Ramos (cell line): Measurements from ENCODE around the gene PRDM16.

Experiments used
- in situ Hi-C: fragments of 300-500 bp; cut with MboI; formaldehyde crosslinking; loops from one replicate; pipeline ENCODE4 v1.14.3; 2022; ENCODE audit warnings: low sequenced_read_pairs; ENCODE audit not compliant: unreplicated experiment

The PRDM16 gene

GRCh38 chr1:3187415-3188149 lies 118.6 kb downstream of the PRDM16 start:
- in situ Hi-C loops = no loop called here

- in situ Hi-C loops = no loop called here
These were observed 119.4 kb downstream of the PRDM16 start for GRCh38 chr1:3188150-3188971.

DNA sequence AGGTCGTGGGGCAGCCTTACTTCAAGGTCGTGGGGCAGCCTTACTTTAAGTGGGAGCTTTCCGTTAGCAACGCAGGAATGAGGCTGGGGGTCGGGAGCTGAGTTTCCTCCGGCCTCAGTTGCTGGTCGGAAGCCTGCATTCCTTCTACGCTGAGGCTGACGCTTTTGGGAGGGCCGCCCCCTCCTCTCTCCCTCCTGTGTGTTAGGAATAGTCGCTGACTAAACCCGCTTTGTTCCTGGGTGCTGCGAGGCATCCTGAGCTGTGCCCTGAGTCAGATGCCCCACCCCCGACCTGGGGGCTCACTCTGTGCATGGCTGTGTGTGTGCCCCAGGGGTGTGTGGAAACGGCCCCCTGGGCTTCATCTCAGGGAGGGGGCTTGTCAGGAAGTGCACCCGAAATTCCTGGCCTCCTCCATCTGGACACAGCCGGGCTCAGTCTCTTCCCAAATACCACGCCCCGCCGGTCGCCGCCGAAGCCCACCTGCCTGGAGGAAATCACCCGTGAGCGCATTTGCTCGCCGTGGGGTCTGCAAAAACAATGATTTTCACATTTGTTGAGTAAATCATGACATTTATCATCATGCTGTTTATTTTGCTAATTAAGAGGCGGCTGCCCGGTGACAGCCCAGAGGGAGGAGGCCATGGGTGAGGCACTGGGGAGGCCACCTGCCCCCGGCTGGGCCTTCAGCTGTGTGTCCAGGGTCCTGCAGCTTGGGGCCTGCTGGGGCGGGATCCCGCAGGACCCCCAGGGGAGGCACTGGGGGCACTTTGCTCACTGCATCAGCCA lies 121.4 kb downstream of the PRDM16 start:
- in situ Hi-C loops = no loop called here

DNA sequence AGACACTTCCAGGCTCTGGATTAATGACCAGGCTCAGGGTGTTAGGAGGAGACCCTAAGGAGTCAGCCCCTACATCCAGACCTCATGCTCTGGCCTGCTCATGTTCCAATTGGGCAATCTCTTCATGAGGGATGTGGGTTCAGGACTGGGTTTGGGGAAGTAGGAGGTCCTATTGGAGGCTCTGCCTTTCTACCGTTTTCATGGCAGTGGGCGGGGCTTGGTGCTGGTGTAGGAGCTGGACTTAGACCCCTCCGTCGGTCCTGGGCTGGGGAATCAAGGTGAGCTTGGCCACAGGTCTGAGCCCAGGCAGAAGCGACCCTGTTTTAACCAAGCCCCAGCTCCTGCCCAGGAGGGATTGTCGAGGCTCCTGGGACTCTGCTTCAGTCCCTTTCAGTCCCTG lies 123.4 kb downstream of the PRDM16 start:
- in situ Hi-C loops = no loop called here

- in situ Hi-C loops = no loop called here
These were observed 123.8 kb downstream of the PRDM16 start for GRCh38 chr1:3192825-3193224.

DNA sequence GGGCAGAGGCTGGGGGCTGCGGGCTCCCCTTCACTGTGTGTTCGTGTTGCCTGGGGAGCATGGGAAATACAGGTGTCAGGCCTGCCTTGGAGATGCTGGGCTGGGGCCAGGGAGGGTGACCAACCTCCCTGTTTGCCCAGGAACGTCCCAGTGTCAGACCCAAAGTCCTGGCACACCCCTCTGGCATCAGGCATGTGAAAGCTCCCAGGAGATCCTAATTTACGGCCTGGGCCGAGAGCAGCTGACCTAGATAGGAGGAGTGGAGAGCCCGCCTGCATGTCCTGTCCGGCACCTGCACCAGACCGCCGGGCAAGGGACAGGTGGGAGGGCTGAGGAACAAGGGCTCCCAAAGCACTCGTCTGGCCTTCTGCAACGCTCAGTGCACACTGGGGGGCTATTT lies 124.8 kb downstream of the PRDM16 start:
- in situ Hi-C loops = no loop called here

DNA sequence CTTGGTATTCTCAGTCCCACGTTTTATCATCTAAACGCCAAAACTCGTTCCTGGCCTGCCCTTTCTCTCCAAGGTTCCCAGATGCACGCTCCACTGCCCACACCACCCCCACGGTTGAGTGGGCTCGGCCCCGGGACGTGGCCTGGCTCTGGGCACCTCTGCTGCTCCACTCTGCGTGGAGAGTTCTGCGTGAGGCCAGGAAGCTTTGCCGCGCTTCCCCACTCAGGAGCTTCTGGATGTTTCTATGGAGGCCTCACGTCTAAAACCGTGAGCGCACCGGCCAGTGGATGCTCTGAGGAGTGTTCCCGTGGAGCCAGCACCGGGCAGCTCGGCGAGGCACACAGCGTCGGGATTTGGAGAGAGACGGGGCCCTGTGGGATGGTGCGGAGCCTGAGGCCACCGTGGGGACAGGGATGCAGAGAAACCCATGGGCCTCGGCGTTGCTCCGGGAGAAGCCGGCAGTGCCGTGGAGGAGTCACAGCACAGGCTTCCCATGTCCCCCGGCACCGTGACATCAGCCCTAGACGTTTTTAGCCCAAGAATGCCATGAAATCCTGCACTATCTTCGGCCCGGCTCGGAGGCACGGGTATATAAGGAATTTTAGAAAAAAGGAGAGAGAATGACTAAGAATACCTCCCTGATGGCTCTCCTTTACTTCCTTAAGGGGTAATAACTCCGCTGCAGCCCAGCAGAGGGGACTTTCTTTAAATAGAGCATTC lies 125.9 kb downstream of the PRDM16 start:
- in situ Hi-C loops = no loop called here

DNA sequence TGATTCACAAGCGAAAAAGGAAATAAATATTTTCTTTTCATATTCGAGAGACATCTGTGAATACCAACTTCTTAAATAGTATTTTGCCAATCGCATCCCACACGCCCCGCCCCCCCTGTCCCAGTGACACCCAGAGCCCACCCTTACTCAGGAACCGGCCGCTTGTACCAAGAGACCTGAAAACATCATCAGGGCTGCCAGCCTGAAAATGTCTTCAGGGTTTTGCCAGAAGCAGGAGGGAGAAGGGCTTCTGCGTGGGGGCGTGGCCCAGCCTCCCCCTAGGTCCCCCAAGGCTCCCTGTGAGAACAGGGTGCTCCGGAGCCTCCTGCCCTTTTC lies 126.4 kb downstream of the PRDM16 start:
- in situ Hi-C loops = no loop called here

DNA sequence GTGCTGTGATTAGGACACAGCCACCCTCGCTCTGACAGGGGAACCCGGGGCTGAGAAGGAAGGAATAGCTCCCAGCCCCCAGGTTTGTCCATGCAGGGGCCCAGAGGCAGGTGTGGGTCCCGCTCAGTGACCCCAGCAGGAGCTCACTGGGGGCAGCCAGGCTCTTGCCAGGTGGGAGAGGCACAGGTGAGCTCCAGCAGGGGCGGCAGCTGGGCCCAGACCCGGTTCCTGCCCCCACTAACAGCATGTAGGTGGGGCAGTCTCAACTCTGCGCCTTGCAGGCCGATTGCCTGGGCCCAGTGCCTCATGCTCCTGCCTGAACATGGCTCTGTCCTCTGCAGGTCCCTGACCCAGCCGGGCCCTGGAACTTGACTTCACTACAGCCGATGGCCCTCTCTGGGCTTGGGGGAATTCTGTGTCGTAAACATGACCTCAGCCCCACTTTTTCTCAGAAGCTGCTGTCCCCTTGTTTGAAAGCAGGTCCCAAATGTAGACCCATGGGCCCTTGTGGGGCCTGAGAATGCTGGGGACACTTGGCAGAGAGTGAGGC lies 127.0 kb downstream of the PRDM16 start:
- in situ Hi-C loops = no loop called here

DNA sequence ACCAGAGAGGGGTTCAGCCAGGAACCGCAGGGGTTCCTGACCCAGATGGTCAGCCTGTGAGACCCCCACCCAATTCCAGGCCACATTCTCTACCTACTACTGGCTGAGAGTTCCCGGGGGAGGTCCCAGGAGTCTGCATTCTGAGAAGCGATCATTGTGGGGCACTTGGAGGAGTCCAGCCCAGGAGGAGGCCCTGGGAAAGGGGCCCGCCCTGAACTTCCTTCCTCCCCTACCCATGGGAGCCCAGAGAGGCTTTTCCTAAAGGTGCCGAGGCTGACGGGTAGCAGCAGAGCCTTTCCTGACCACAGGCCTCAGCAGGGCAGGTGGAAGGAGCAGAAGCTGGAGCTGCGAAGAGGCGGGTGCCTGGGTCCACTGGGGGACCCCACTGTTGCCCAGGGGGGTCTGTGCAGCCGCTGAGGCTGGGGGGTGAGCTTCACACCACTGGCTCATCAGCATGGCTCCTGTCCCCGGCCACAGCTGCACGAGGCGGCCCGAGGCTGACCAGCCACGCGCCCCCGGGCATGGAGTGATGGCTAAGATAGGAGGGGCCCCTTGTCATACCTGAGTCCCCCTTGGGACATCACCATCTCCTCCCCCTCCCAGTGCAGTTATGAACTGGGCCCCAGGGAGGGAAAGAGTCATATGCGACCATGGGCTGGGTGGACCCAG lies 127.7 kb downstream of the PRDM16 start:
- in situ Hi-C loops = no loop called here

DNA sequence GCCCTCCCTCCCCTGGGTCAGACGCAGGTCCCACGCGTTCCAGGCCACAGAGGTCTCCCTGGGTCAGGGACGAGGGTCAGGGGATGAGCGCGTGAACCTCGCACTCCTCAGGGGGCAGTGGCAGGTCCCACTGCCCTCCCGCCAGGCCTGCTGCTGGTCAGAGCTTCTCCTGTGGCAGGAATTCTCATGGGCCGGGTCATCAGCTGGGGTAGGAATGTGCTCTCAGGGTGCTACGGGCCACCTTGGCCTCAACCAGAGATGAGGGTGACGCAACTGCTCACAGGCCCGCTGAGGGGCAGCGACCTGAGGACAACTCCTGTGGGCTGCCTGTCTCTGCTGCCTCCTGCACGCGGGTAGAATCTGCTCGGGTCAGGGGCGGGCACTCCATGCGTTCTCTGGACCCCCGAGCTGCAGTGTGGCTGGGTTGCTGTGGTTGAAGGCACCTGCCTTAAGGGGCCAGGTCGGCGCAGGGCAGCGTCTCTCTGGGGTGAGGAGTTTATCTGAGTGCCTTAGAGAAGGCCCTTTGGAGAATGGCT lies 128.8 kb downstream of the PRDM16 start:
- in situ Hi-C loops = no loop called here

GRCh38 chr1:3198371-3199271 lies 129.6 kb downstream of the PRDM16 start:
- in situ Hi-C loops = no loop called here

DNA sequence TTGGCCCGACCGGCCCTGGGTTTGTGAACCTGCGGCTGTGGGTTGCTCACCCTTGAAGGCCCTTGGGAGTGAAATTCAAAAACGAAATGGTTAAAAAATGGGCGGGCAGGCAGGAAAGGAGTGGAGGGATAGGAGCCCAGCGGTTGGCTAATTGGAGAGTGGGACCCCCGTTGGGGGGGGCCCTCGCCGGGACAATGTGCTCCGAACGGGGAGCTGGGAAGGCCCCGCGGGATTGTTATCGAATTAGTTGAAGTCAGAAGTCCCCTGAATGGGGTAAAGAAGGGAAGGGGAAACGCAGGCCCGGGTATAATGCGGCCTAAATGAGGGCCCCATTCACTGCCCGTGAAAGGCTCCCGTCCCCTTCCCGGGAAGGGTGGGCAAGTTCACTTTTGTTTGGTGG lies 135.7 kb downstream of the PRDM16 start:
- in situ Hi-C loops = no loop called here

- in situ Hi-C loops = no loop called here
These were observed 136.8 kb downstream of the PRDM16 start for GRCh38 chr1:3205815-3206214.

- in situ Hi-C loops = no loop called here
These were observed 137.7 kb downstream of the PRDM16 start for GRCh38 chr1:3206696-3207095.

DNA sequence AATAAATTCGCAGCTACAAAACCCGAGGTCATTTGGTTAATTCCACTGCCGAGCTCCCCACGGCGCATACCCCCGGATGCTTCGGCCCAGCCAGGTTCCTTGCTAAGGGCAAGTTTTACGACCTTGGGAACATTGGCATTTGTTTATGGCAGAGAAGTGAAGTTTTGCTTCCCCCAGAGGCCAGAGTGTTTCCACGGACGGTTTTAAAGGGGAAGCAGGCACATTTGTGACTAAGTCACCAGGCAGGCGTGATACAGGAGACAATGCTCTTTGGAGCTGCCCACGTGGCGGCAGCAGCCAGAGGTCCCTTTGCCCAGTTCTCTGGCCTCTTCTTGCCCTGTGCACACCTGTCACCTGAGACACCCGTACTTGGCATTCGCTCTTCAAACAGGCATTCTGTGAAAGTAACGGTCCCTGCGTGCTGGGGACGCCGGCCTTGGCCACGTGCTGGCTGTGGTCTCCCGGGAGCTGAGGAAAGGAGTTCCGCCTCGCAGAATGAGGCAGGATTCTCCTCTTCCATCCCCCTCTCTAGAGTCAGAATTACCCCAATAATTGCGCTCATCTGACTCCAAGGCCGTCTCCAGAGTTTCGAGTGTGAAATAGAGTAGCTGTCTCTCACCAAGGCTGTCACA lies 138.3 kb downstream of the PRDM16 start:
- in situ Hi-C loops = no loop called here

GRCh38 chr1:3208819-3209200 lies 139.8 kb downstream of the PRDM16 start:
- in situ Hi-C loops = no loop called here

- in situ Hi-C loops = no loop called here
These were observed 140.2 kb downstream of the PRDM16 start for GRCh38 chr1:3209201-3209600.
